ENCODE measurements around the gene RND1.
A peak's percentile ranks its signal among the peaks of the same experiment; 100 is the strongest.

Gene RND1

GRCh38 chr12:48894271-48894670 lies 28.6 kb upstream of the RND1 start:
- H4K8ac ChIP-seq (ENCODE audit: low read depth, low read length) = no peak overlapping the region
- peaks cover 1% of the 10 kb centered on the region for H3K79me2 ChIP-seq (ENCODE audit: control insufficient read depth, insufficient read depth, low read length, poor library complexity)
- no peak overlapping the region for H2AK5ac ChIP-seq (ENCODE audit: low read length)

GRCh38 chr12:48890657-48891418 lies 25.2 kb upstream of the RND1 start:
- Histone ChIP-seq H2AFZ (ENCODE audit: insufficient read depth, low read length, poor library complexity) (peak overlapping the region; percentile 67), H3K79me2 (ENCODE audit: control insufficient read depth, insufficient read depth, low read length, poor library complexity) (peaks cover 1% of the 10 kb centered on the region), H3K9me3 (ENCODE audit: insufficient read depth, low read depth, low read length) (no peaks in the 10 kb centered on the region), H3K4me3 (ENCODE audit: low read depth, low read length) (no peak overlapping the region), H3K27me3 (ENCODE audit: insufficient read depth, low read length) (no peaks in the 10 kb centered on the region), H3K27ac (ENCODE audit: low read depth, low read length) (no peak overlapping the region), H3K4ac (ENCODE audit: low read depth, low read length) (no peak overlapping the region), H2BK5ac (ENCODE audit: low read depth, low read length, poor library complexity) (no peak overlapping the region), H3K79me1 (ENCODE audit: low read length) (no peaks in the 10 kb centered on the region), H3K18ac (ENCODE audit: low read length) (no peak overlapping the region), H3K14ac (ENCODE audit: low read length) (no peak overlapping the region), H4K12ac (ENCODE audit: low read depth, low read length) (no peak overlapping the region), H4K91ac (ENCODE audit: low read depth, low read length) (no peak overlapping the region), H3K4me2 (ENCODE audit: low read length) (peak overlapping the region; percentile 66), H3K9ac (ENCODE audit: low read length) (no peak overlapping the region), H3K36me3 (ENCODE audit: control insufficient read depth in 1 of 2, insufficient read depth in 2 of 2, low read length in 2 of 2) (no peaks in the 10 kb centered on the region), H3K23ac (ENCODE audit: low read length) (no peak overlapping the region), H4K8ac (ENCODE audit: low read depth, low read length) (peak overlapping the region; percentile 69), H2BK120ac (ENCODE audit: insufficient read depth, low read length, poor library complexity) (no peak overlapping the region), H2AK5ac (ENCODE audit: low read length) (no peak overlapping the region), H3K4me1 (ENCODE audit: control insufficient read depth in 1 of 2, insufficient read depth in 2 of 2, low read length in 2 of 2) (peaks cover 2 to 4% of the 10 kb centered on the region in 2 experiments), H2BK12ac (ENCODE audit: low read length) (peak overlapping the region; percentile 72)
- no CpG with 5 or more reads among the region's 37 CpGs for WGBS (ENCODE audit: extremely low coverage, insufficient coverage, insufficient read length)
- DNase-seq = peak; percentile 61 to 81

More at GRCh38 chr12:48894271-48894670, 28.6 kb upstream of the RND1 start:
- Histone ChIP-seq H2BK120ac (ENCODE audit: insufficient read depth, low read length, poor library complexity) (no peak overlapping the region), H3K4me2 (ENCODE audit: low read length) (no peak overlapping the region), H2BK5ac (ENCODE audit: low read depth, low read length, poor library complexity) (no peak overlapping the region), H3K18ac (ENCODE audit: low read length) (no peak overlapping the region), H3K23ac (ENCODE audit: low read length) (no peak overlapping the region), H3K4me1 (ENCODE audit: control insufficient read depth in 1 of 2, insufficient read depth in 2 of 2, low read length in 2 of 2) (no peaks in the 10 kb centered on the region), H3K79me1 (ENCODE audit: low read length) (no peaks in the 10 kb centered on the region), H3K14ac (ENCODE audit: low read length) (no peak overlapping the region), H3K27ac (ENCODE audit: low read depth, low read length) (no peak overlapping the region), H3K9me3 (ENCODE audit: insufficient read depth, low read depth, low read length) (no peaks in the 10 kb centered on the region), H3K4me3 (ENCODE audit: low read depth, low read length) (no peak overlapping the region), H3K9ac (ENCODE audit: low read length) (no peak overlapping the region), H4K91ac (ENCODE audit: low read depth, low read length) (no peak overlapping the region), H2BK12ac (ENCODE audit: low read length) (no peak overlapping the region), H3K4ac (ENCODE audit: low read depth, low read length) (no peak overlapping the region), H3K27me3 (ENCODE audit: insufficient read depth, low read length) (no peaks in the 10 kb centered on the region), H3K36me3 (ENCODE audit: control insufficient read depth in 1 of 2, insufficient read depth in 2 of 2, low read length in 2 of 2) (no peaks in the 10 kb centered on the region), H2AFZ (ENCODE audit: insufficient read depth, low read length, poor library complexity) (no peak overlapping the region), H4K12ac (ENCODE audit: low read depth, low read length) (no peak overlapping the region)
- no CpG with 5 or more reads among the region's 1 CpG for WGBS (ENCODE audit: extremely low coverage, insufficient coverage, insufficient read length)
- DNase-seq = no peak

- Histone ChIP-seq H3K27me3 (ENCODE audit: insufficient read depth, low read length) (no peaks in the 10 kb centered on the region), H2BK5ac (ENCODE audit: low read depth, low read length, poor library complexity) (no peak overlapping the region), H4K8ac (ENCODE audit: low read depth, low read length) (no peak overlapping the region), H4K91ac (ENCODE audit: low read depth, low read length) (no peak overlapping the region), H2BK12ac (ENCODE audit: low read length) (no peak overlapping the region), H3K4ac (ENCODE audit: low read depth, low read length) (no peak overlapping the region), H2AFZ (ENCODE audit: insufficient read depth, low read length, poor library complexity) (no peak overlapping the region), H2AK5ac (ENCODE audit: low read length) (peak overlapping the region; percentile 21), H3K18ac (ENCODE audit: low read length) (no peak overlapping the region), H3K79me1 (ENCODE audit: low read length) (no peaks in the 10 kb centered on the region), H3K23ac (ENCODE audit: low read length) (no peak overlapping the region), H3K4me3 (ENCODE audit: low read depth, low read length) (no peak overlapping the region), H3K9me3 (ENCODE audit: insufficient read depth, low read depth, low read length) (no peaks in the 10 kb centered on the region), H3K9ac (ENCODE audit: low read length) (no peak overlapping the region), H3K4me1 (ENCODE audit: control insufficient read depth in 1 of 2, insufficient read depth in 2 of 2, low read length in 2 of 2) (peaks cover 4% of the 10 kb centered on the region in 2 experiments), H2BK120ac (ENCODE audit: insufficient read depth, low read length, poor library complexity) (no peak overlapping the region), H3K14ac (ENCODE audit: low read length) (no peak overlapping the region), H3K79me2 (ENCODE audit: control insufficient read depth, insufficient read depth, low read length, poor library complexity) (peaks cover 1% of the 10 kb centered on the region), H3K4me2 (ENCODE audit: low read length) (no peak overlapping the region), H3K36me3 (ENCODE audit: control insufficient read depth in 1 of 2, insufficient read depth in 2 of 2, low read length in 2 of 2) (no peaks in the 10 kb centered on the region), H4K12ac (ENCODE audit: low read depth, low read length) (no peak overlapping the region), H3K27ac (ENCODE audit: low read depth, low read length) (no peak overlapping the region)
- DNase-seq = no peak
- whole genome bisulfite sequencing (ENCODE audit: extremely low coverage, insufficient coverage, insufficient read length) = no CpG with 5 or more reads among the region's 3 CpGs
Measured at GRCh38 chr12:48889679-48890078, 24.0 kb upstream of the RND1 start.

GRCh38 chr12:48883305-48884161 lies 17.9 kb upstream of the RND1 start:
- Histone ChIP-seq H2BK120ac (ENCODE audit: insufficient read depth, low read length, poor library complexity) (peak overlapping the region; percentile 95), H2AK5ac (ENCODE audit: low read length) (peak overlapping the region; percentile 44), H3K23ac (ENCODE audit: low read length) (no peak overlapping the region), H3K36me3 (ENCODE audit: control insufficient read depth in 1 of 2, insufficient read depth in 2 of 2, low read length in 2 of 2) (no peaks in the 10 kb centered on the region), H3K9ac (ENCODE audit: low read length) (no peak overlapping the region), H4K12ac (ENCODE audit: low read depth, low read length) (peak overlapping the region; percentile 32), H2AFZ (ENCODE audit: insufficient read depth, low read length, poor library complexity) (peak overlapping the region; percentile 28), H3K4me1 (ENCODE audit: control insufficient read depth in 1 of 2, insufficient read depth in 2 of 2, low read length in 2 of 2) (peaks cover 23 to 24% of the 10 kb centered on the region in 2 experiments), H4K8ac (ENCODE audit: low read depth, low read length) (peak overlapping the region; percentile 60), H4K91ac (ENCODE audit: low read depth, low read length) (peak overlapping the region; percentile 98), H2BK5ac (ENCODE audit: low read depth, low read length, poor library complexity) (peak overlapping the region; percentile 92), H3K79me2 (ENCODE audit: control insufficient read depth, insufficient read depth, low read length, poor library complexity) (no peaks in the 10 kb centered on the region), H3K18ac (ENCODE audit: low read length) (peak overlapping the region; percentile 70), H3K79me1 (ENCODE audit: low read length) (peaks cover 21% of the 10 kb centered on the region), H3K27me3 (ENCODE audit: insufficient read depth, low read length) (no peaks in the 10 kb centered on the region), H3K9me3 (ENCODE audit: insufficient read depth, low read depth, low read length) (no peaks in the 10 kb centered on the region), H3K14ac (ENCODE audit: low read length) (peak overlapping the region; percentile 66), H2BK12ac (ENCODE audit: low read length) (peak overlapping the region; percentile 73), H3K4me3 (ENCODE audit: low read depth, low read length) (no peak overlapping the region), H3K27ac (ENCODE audit: low read depth, low read length) (peak overlapping the region; percentile 95), H3K4ac (ENCODE audit: low read depth, low read length) (peak overlapping the region; percentile 70), H3K4me2 (ENCODE audit: low read length) (peak overlapping the region; percentile 37)
- no CpG with 5 or more reads among the region's 13 CpGs for WGBS (ENCODE audit: extremely low coverage, insufficient coverage, insufficient read length)
- no peak for DNase-seq
